Stimulated activated CD4-positive, alpha-beta T cell treated with anti-CD3 and anti-CD28 coated beads, TNF-alpha, amount 100 ng/mL, for 1 hour (primary cell): ENCODE results near the gene BPIFB6.

Source experiments
- DNase-seq, 3 donors: peaks; one replicate each; pipeline ENCODE4 v3.0.0-alpha.2; 2020; ENCODE audit warnings: low read depth in 3 of 3, low spot score in 1 of 3

BPIFB6 gene

GRCh38 chr20:33082546-33082945 is 51.1 kb downstream of the BPIFB6 start:
- DNase-seq: no peak

- DNase-seq: no peak
These were observed 52.3 kb downstream of the BPIFB6 start for GRCh38 chr20:33083544-33084340.

GRCh38 chr20:33084722-33085121 is 53.3 kb downstream of the BPIFB6 start:
- no peak for DNase-seq

GRCh38 chr20:33086052-33086722 is 54.7 kb downstream of the BPIFB6 start:
- DNase-seq: no peak

- no peak for DNase-seq
These were observed 59.7 kb downstream of the BPIFB6 start for GRCh38 chr20:33091147-33091546.

- DNase-seq: no peak
These were observed 60.2 kb downstream of the BPIFB6 start for GRCh38 chr20:33091693-33092092.

GRCh38 chr20:33092361-33092760 is 60.9 kb downstream of the BPIFB6 start:
- no peak for DNase-seq

GRCh38 chr20:33093074-33093473 is 61.6 kb downstream of the BPIFB6 start:
- DNase-seq: no peak

- DNase-seq: no peak
These were observed 62.1 kb downstream of the BPIFB6 start for GRCh38 chr20:33093582-33093981.
